GM21381 (cell line): ENCODE measurements around the gene EXOG.
"Not testable (repeated sequence)": the region's sequence is repeated elsewhere in the genome, so short reads cannot be mapped to it uniquely, and the experiment has no call there.

Experiments used
- ATAC-seq: cut with Tn5 transposase; IDR thresholded peaks from one replicate; pipeline ENCODE4 v1.9.1; 2021; ENCODE audit warnings: mild to moderate bottlenecking, moderate library complexity; ENCODE audit not compliant: unreplicated experiment

Gene EXOG

GRCh38 chr3:38561746-38562466, 65.8 kb downstream of the EXOG start:
- no peak for ATAC-seq

- ATAC-seq, result no peak
These were observed 66.4 kb downstream of the EXOG start for GRCh38 chr3:38562467-38562925.

GRCh38 chr3:38563070-38563885, 67.1 kb downstream of the EXOG start:
- ATAC-seq, result no peak

GRCh38 chr3:38563886-38564270, 67.7 kb downstream of the EXOG start:
- no peak for ATAC-seq

GRCh38 chr3:38564631-38565338, 68.6 kb downstream of the EXOG start:
- no peak for ATAC-seq

GRCh38 chr3:38565339-38566214, 69.4 kb downstream of the EXOG start:
- ATAC-seq, result no peak

GRCh38 chr3:38566215-38566528, 70.0 kb downstream of the EXOG start:
- no peak for ATAC-seq

- ATAC-seq, result not testable (repeated sequence)
These were observed 70.7 kb downstream of the EXOG start for GRCh38 chr3:38566794-38567193.

GRCh38 chr3:38567498-38567897, 71.4 kb downstream of the EXOG start:
- ATAC-seq, result no peak

- ATAC-seq, result no peak
These were observed 77.0 kb downstream of the EXOG start for GRCh38 chr3:38573111-38573510.

- ATAC-seq, result no peak
These were observed 77.4 kb downstream of the EXOG start for GRCh38 chr3:38573556-38573955.

- ATAC-seq, result no peak
These were observed 78.5 kb downstream of the EXOG start for GRCh38 chr3:38574411-38575278.

GRCh38 chr3:38575279-38575843, 79.2 kb downstream of the EXOG start:
- ATAC-seq, result no peak
